H1 (cell line): ENCODE results near the gene IGLL5.

Source experiments
- POLR2A ChIP-seq, 2 experiments: IDR thresholded peaks; 1 replicate in 1 of 2; 2 replicates in 1 of 2; pipeline ENCODE4 v1.6.1; 2011; ENCODE audit warnings: low read depth in 2 of 2, low read length in 2 of 2, mild to moderate bottlenecking in 2 of 2; ENCODE audit errors: control extremely low read depth in 1 of 2
- RXRA ChIP-seq: IDR thresholded peaks from 2 replicates; pipeline ENCODE4 v1.6.1; 2011; ENCODE audit warnings: low read depth, mild to moderate bottlenecking, low read length, moderate library complexity; ENCODE audit not compliant: insufficient read depth
- TBP ChIP-seq: IDR thresholded peaks from 2 replicates; pipeline ENCODE4 v1.6.1; 2011; ENCODE audit warnings: low read depth, low read length, improper control_type of control experiment
- TF ChIP-seq, protein P1 (sequence below), 3 experiments: IDR thresholded peaks; 1 replicate in 2 of 3; 2 replicates in 1 of 3; pipeline versions ENCODE4 v1.5.1 to v1.6.1; 2011; ENCODE audit warnings: low read length in 3 of 3, mild to moderate bottlenecking in 3 of 3, inconsistent platforms in 2 of 3, low read depth in 1 of 3, moderate library complexity in 1 of 3; ENCODE audit not compliant: insufficient read depth in 1 of 3; ENCODE audit errors: control extremely low read depth in 1 of 3

DNA sequence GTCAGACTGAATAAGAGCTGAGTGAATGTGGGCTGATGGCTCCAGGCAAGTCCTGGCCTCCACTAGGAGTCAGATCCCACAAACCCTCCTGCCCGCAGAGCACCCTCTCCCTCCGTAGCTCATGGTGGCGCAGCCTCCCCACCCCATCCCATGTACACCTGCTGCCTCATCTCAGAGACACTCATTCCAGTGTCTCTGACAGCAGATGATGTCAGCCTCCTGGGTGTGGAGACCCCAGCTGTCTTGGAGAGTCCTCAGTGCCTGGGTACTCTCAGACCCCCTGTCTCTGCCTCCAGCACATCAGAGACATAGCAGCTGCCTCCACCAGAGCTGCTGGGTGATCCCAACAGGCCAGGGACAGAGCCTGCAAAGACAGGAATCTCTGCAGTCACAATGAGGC is 9.5 kb downstream of the IGLL5 start:
- TF ChIP-seq RXRA (no peak), POLR2A (IDR thresholded peaks at IDR 0.05; ENCODE audit: control extremely low read depth in 1 of 2, low read depth in 2 of 2, low read length in 2 of 2) (no peak), TBP (no peak)
- TF ChIP-seq, protein P1, sequence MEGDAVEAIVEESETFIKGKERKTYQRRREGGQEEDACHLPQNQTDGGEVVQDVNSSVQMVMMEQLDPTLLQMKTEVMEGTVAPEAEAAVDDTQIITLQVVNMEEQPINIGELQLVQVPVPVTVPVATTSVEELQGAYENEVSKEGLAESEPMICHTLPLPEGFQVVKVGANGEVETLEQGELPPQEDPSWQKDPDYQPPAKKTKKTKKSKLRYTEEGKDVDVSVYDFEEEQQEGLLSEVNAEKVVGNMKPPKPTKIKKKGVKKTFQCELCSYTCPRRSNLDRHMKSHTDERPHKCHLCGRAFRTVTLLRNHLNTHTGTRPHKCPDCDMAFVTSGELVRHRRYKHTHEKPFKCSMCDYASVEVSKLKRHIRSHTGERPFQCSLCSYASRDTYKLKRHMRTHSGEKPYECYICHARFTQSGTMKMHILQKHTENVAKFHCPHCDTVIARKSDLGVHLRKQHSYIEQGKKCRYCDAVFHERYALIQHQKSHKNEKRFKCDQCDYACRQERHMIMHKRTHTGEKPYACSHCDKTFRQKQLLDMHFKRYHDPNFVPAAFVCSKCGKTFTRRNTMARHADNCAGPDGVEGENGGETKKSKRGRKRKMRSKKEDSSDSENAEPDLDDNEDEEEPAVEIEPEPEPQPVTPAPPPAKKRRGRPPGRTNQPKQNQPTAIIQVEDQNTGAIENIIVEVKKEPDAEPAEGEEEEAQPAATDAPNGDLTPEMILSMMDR (IDR thresholded peaks at IDR 0.05; ENCODE audit: control extremely low read depth in 1 of 3, insufficient read depth in 1 of 3, low read depth in 1 of 3, low read length in 3 of 3), result no peak
